ENCODE measurements around the gene ISL2. TPM values are rescaled to one million over a fixed set of nuclear protein-coding genes. Genes with fewer than 3 reads are reported as not detected.

Gene ISL2
- total RNA-seq, 4 donors from 2014 or later: 1.3 to 1.4 TPM; not detected in 2

DNA sequence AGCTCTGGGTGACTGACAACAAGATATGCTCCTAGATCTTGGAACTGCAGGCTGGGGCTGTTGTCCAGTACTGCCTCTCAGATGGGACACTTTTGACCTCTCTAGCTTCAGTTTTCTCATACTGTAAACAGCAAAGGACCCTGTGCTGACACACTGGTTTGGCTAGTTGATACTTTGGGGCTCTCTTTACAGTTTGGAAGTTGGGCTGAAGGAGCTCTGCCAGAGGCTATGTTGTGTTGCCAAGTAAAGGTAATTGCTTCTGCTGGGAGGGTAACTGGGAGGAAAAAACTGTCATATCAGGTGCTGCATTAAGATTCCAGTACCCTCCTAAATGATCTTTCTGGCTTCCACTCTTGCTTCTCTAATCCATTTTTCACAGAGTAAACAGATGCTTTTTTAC is 54.0 kb downstream of the ISL2 start:
- H3K4me1 ChIP-seq: no peaks in the 10 kb centered on the region
- intact Hi-C loops (cut with DNase I; ENCODE audit: low total_unique reads): no loop called here
- TF ChIP-seq, protein P1, sequence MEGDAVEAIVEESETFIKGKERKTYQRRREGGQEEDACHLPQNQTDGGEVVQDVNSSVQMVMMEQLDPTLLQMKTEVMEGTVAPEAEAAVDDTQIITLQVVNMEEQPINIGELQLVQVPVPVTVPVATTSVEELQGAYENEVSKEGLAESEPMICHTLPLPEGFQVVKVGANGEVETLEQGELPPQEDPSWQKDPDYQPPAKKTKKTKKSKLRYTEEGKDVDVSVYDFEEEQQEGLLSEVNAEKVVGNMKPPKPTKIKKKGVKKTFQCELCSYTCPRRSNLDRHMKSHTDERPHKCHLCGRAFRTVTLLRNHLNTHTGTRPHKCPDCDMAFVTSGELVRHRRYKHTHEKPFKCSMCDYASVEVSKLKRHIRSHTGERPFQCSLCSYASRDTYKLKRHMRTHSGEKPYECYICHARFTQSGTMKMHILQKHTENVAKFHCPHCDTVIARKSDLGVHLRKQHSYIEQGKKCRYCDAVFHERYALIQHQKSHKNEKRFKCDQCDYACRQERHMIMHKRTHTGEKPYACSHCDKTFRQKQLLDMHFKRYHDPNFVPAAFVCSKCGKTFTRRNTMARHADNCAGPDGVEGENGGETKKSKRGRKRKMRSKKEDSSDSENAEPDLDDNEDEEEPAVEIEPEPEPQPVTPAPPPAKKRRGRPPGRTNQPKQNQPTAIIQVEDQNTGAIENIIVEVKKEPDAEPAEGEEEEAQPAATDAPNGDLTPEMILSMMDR (IDR thresholded peaks at IDR 0.05): no peak
- no peak for TF ChIP-seq POLR2A (IDR thresholded peaks at IDR 0.05)
- no peak for TF ChIP-seq POLR2AphosphoS5 (IDR thresholded peaks at IDR 0.05)
- TF ChIP-seq EP300 (IDR thresholded peaks at IDR 0.05; ENCODE audit: low read depth): no peak
- no peaks in the 10 kb centered on the region for H3K9me3 ChIP-seq
- in situ Hi-C loops (cut with MboI; ENCODE audit: low pct_ligation_motif_present in 1 of 4, low pct_unique_long_range_greater_than_20kb in 1 of 4, low sequenced_read_pairs in 3 of 4): no loop called here
- H3K27ac ChIP-seq: no peak overlapping the region
- no peak for DNase-seq
- H3K36me3 ChIP-seq: no peaks in the 10 kb centered on the region
- H3K27me3 ChIP-seq: no peaks in the 10 kb centered on the region
- H3K4me3 ChIP-seq: no peak overlapping the region

- Histone ChIP-seq H3K27ac (no peak overlapping the region), H3K4me1 (no peaks in the 10 kb centered on the region), H3K36me3 (no peaks in the 10 kb centered on the region), H3K4me3 (no peak overlapping the region), H3K27me3 (no peaks in the 10 kb centered on the region), H3K9me3 (no peaks in the 10 kb centered on the region)
- TF ChIP-seq EP300 (IDR thresholded peaks at IDR 0.05; ENCODE audit: low read depth) (no peak), POLR2A (IDR thresholded peaks at IDR 0.05) (no peak), POLR2AphosphoS5 (IDR thresholded peaks at IDR 0.05) (no peak)
- TF ChIP-seq, protein P1 (IDR thresholded peaks at IDR 0.05): no peak
- in situ Hi-C loops (cut with MboI; ENCODE audit: low pct_ligation_motif_present in 1 of 4, low pct_unique_long_range_greater_than_20kb in 1 of 4, low sequenced_read_pairs in 3 of 4): no loop called here
- WGBS, 2 donors (ENCODE audit: low coverage in 1 of 2): 93 to 100% methylated on average over 2 to 3 of the region's 3 CpGs
- no peak for DNase-seq
- intact Hi-C loops (cut with DNase I; ENCODE audit: low total_unique reads): no loop called here
Measured at GRCh38 chr15:76391309-76391708, 54.7 kb downstream of the ISL2 start.

DNA sequence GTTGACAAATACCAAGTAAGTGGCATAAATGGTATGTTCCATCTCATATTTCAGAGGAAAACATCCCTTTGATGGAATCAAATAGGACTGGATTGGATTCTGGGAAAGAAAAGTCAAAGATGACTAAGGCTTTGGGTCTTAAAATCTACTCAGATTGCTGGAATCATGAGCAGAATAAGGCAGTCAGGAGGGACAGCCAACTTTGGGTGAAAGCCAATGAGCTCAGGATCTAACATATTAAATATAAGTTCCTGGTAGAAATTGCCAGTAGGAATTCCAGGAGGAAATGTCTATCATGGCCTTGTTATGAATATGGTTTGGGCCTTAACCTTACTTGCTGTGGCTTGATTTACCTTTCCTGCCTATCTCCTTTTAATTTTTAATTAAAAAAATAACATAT is 55.3 kb downstream of the ISL2 start:
- TF ChIP-seq EP300 (IDR thresholded peaks at IDR 0.05; ENCODE audit: low read depth) (no peak), POLR2A (IDR thresholded peaks at IDR 0.05) (no peak), POLR2AphosphoS5 (IDR thresholded peaks at IDR 0.05) (no peak)
- TF ChIP-seq, protein P1 (IDR thresholded peaks at IDR 0.05): no peak
- no peaks in the 10 kb centered on the region for H3K27me3 ChIP-seq
- no peak overlapping the region for H3K4me3 ChIP-seq
- in situ Hi-C loops (cut with MboI; ENCODE audit: low pct_ligation_motif_present in 1 of 4, low pct_unique_long_range_greater_than_20kb in 1 of 4, low sequenced_read_pairs in 3 of 4): no loop called here
- no peak for DNase-seq
- no peaks in the 10 kb centered on the region for H3K36me3 ChIP-seq
- no peak overlapping the region for H3K27ac ChIP-seq
- intact Hi-C loops (cut with DNase I; ENCODE audit: low total_unique reads): no loop called here
- no peaks in the 10 kb centered on the region for H3K9me3 ChIP-seq
- H3K4me1 ChIP-seq: no peaks in the 10 kb centered on the region

Other genes starting within 250 kb of the ISL2 start
- 100 to 1,000 TPM in 3 of 4 donors, 10 to 100 TPM in 1; 65.8 to 195 (median 159) TPM for gene ETFA, start 25.3 kb upstream of the ISL2 start, total RNA-seq